ENCODE results near the gene UBE2V1.
A peak's percentile ranks its signal among the peaks of the same experiment; 100 is the strongest.

Gene UBE2V1

GRCh38 chr20:50126662-50127061 lies 13.7 kb upstream of the UBE2V1 start:
- no peak overlapping the region for H3K18ac ChIP-seq (ENCODE audit: low read length)
- peaks cover 74 to 79% of the 10 kb centered on the region in 2 experiments for H3K36me3 ChIP-seq (ENCODE audit: control insufficient read depth in 1 of 2, insufficient read depth in 2 of 2, low read length in 2 of 2)
- H3K27me3 ChIP-seq (ENCODE audit: insufficient read depth, low read length) = no peaks in the 10 kb centered on the region
- H2AFZ ChIP-seq (ENCODE audit: insufficient read depth, low read length, poor library complexity) = no peak overlapping the region
- peaks cover 0 to 1% of the 10 kb centered on the region in 2 experiments for H3K4me1 ChIP-seq (ENCODE audit: control insufficient read depth in 1 of 2, insufficient read depth in 2 of 2, low read length in 2 of 2)
- H3K79me1 ChIP-seq (ENCODE audit: low read length) = no peaks in the 10 kb centered on the region
- H3K14ac ChIP-seq (ENCODE audit: low read length) = no peak overlapping the region
- no peak overlapping the region for H4K91ac ChIP-seq (ENCODE audit: low read depth, low read length)
- H2BK12ac ChIP-seq (ENCODE audit: low read length) = no peak overlapping the region
- H2BK5ac ChIP-seq (ENCODE audit: low read depth, low read length, poor library complexity) = no peak overlapping the region
- no CpG with 5 or more reads among the region's 4 CpGs for WGBS (ENCODE audit: extremely low coverage, insufficient coverage, insufficient read length)
- no peak for DNase-seq
- H4K12ac ChIP-seq (ENCODE audit: low read depth, low read length) = no peak overlapping the region
- no peaks in the 10 kb centered on the region for H3K79me2 ChIP-seq (ENCODE audit: control insufficient read depth, insufficient read depth, low read length, poor library complexity)
- peaks cover 3% of the 10 kb centered on the region for H3K9me3 ChIP-seq (ENCODE audit: insufficient read depth, low read depth, low read length)
- H2BK120ac ChIP-seq (ENCODE audit: insufficient read depth, low read length, poor library complexity) = no peak overlapping the region
- no peak overlapping the region for H3K27ac ChIP-seq (ENCODE audit: low read depth, low read length)
- H3K4me3 ChIP-seq (ENCODE audit: low read depth, low read length) = peak overlapping the region; percentile 17
- H3K23ac ChIP-seq (ENCODE audit: low read length) = no peak overlapping the region
- H2AK5ac ChIP-seq (ENCODE audit: low read length) = no peak overlapping the region
- no peak overlapping the region for H3K4me2 ChIP-seq (ENCODE audit: low read length)
- no peak overlapping the region for H3K4ac ChIP-seq (ENCODE audit: low read depth, low read length)
- H4K8ac ChIP-seq (ENCODE audit: low read depth, low read length) = no peak overlapping the region
- no peak overlapping the region for H3K9ac ChIP-seq (ENCODE audit: low read length)

GRCh38 chr20:50125279-50125678 lies 12.3 kb upstream of the UBE2V1 start:
- H4K12ac ChIP-seq (ENCODE audit: low read depth, low read length) = no peak overlapping the region
- WGBS (ENCODE audit: extremely low coverage, insufficient coverage, insufficient read length) = no CpG with 5 or more reads among the region's 3 CpGs
- no peak overlapping the region for H3K27ac ChIP-seq (ENCODE audit: low read depth, low read length)
- no peak overlapping the region for H3K4me2 ChIP-seq (ENCODE audit: low read length)
- no peak overlapping the region for H4K8ac ChIP-seq (ENCODE audit: low read depth, low read length)
- peaks cover 0 to 1% of the 10 kb centered on the region in 2 experiments for H3K4me1 ChIP-seq (ENCODE audit: control insufficient read depth in 1 of 2, insufficient read depth in 2 of 2, low read length in 2 of 2)
- H3K36me3 ChIP-seq (ENCODE audit: control insufficient read depth in 1 of 2, insufficient read depth in 2 of 2, low read length in 2 of 2) = peaks cover 63 to 67% of the 10 kb centered on the region in 2 experiments
- no peak for DNase-seq
- no peak overlapping the region for H2BK12ac ChIP-seq (ENCODE audit: low read length)
- H4K91ac ChIP-seq (ENCODE audit: low read depth, low read length) = no peak overlapping the region
- no peak overlapping the region for H3K4ac ChIP-seq (ENCODE audit: low read depth, low read length)
- no peaks in the 10 kb centered on the region for H3K79me1 ChIP-seq (ENCODE audit: low read length)
- H3K18ac ChIP-seq (ENCODE audit: low read length) = no peak overlapping the region
- H2BK5ac ChIP-seq (ENCODE audit: low read depth, low read length, poor library complexity) = no peak overlapping the region
- no peak overlapping the region for H3K4me3 ChIP-seq (ENCODE audit: low read depth, low read length)
- no peak overlapping the region for H3K9ac ChIP-seq (ENCODE audit: low read length)
- H2AK5ac ChIP-seq (ENCODE audit: low read length) = no peak overlapping the region
- H3K79me2 ChIP-seq (ENCODE audit: control insufficient read depth, insufficient read depth, low read length, poor library complexity) = no peaks in the 10 kb centered on the region
- H3K23ac ChIP-seq (ENCODE audit: low read length) = no peak overlapping the region
- H3K9me3 ChIP-seq (ENCODE audit: insufficient read depth, low read depth, low read length) = peaks cover 5% of the 10 kb centered on the region
- no peaks in the 10 kb centered on the region for H3K27me3 ChIP-seq (ENCODE audit: insufficient read depth, low read length)
- no peak overlapping the region for H2BK120ac ChIP-seq (ENCODE audit: insufficient read depth, low read length, poor library complexity)
- H3K14ac ChIP-seq (ENCODE audit: low read length) = no peak overlapping the region
- H2AFZ ChIP-seq (ENCODE audit: insufficient read depth, low read length, poor library complexity) = no peak overlapping the region

DNA sequence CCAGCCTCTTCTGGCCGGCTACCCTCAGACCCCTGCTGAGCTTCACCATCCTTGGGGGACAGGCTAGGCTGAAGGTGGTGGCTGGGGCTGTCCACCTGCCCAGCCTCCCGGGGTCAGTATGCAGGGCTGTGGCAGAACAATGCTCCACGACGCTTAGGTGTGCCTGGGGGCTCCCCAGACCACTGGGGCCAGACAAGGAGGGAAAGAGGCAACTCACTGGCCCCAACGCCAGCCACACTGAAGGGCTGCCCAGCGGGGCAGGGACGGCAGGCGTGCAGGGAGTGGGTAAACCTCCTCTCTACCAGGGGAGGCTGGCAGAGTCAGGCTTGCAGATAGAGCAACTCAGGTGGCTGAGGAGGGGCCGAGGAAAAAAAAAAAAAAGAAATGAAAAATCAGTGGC lies 11.5 kb upstream of the UBE2V1 start:
- no peaks in the 10 kb centered on the region for H3K79me2 ChIP-seq (ENCODE audit: control insufficient read depth, insufficient read depth, low read length, poor library complexity)
- no CpG with 5 or more reads among the region's 9 CpGs for WGBS (ENCODE audit: extremely low coverage, insufficient coverage, insufficient read length)

GRCh38 chr20:50123418-50123817 lies 10.5 kb upstream of the UBE2V1 start:
- DNase-seq = no peak
- no peak overlapping the region for H4K8ac ChIP-seq (ENCODE audit: low read depth, low read length)
- no peak overlapping the region for H2BK12ac ChIP-seq (ENCODE audit: low read length)
- H3K79me1 ChIP-seq (ENCODE audit: low read length) = no peaks in the 10 kb centered on the region
- peaks cover 0 to 1% of the 10 kb centered on the region in 2 experiments for H3K4me1 ChIP-seq (ENCODE audit: control insufficient read depth in 1 of 2, insufficient read depth in 2 of 2, low read length in 2 of 2)
- H2BK120ac ChIP-seq (ENCODE audit: insufficient read depth, low read length, poor library complexity) = no peak overlapping the region
- peaks cover 5% of the 10 kb centered on the region for H3K9me3 ChIP-seq (ENCODE audit: insufficient read depth, low read depth, low read length)
- no peak overlapping the region for H2BK5ac ChIP-seq (ENCODE audit: low read depth, low read length, poor library complexity)
- H3K23ac ChIP-seq (ENCODE audit: low read length) = no peak overlapping the region
- H3K14ac ChIP-seq (ENCODE audit: low read length) = no peak overlapping the region
- no peak overlapping the region for H4K12ac ChIP-seq (ENCODE audit: low read depth, low read length)
- no peak overlapping the region for H4K91ac ChIP-seq (ENCODE audit: low read depth, low read length)
- no peaks in the 10 kb centered on the region for H3K27me3 ChIP-seq (ENCODE audit: insufficient read depth, low read length)
- H3K9ac ChIP-seq (ENCODE audit: low read length) = no peak overlapping the region
- no peak overlapping the region for H2AK5ac ChIP-seq (ENCODE audit: low read length)
- H3K4me2 ChIP-seq (ENCODE audit: low read length) = no peak overlapping the region
- H2AFZ ChIP-seq (ENCODE audit: insufficient read depth, low read length, poor library complexity) = no peak overlapping the region
- no peak overlapping the region for H3K18ac ChIP-seq (ENCODE audit: low read length)
- H3K79me2 ChIP-seq (ENCODE audit: control insufficient read depth, insufficient read depth, low read length, poor library complexity) = no peaks in the 10 kb centered on the region
- no peak overlapping the region for H3K27ac ChIP-seq (ENCODE audit: low read depth, low read length)
- WGBS (ENCODE audit: extremely low coverage, insufficient coverage, insufficient read length) = no CpG with 5 or more reads among the region's 7 CpGs
- no peak overlapping the region for H3K4me3 ChIP-seq (ENCODE audit: low read depth, low read length)
- no peak overlapping the region for H3K4ac ChIP-seq (ENCODE audit: low read depth, low read length)
- peaks cover 45 to 48% of the 10 kb centered on the region in 2 experiments for H3K36me3 ChIP-seq (ENCODE audit: control insufficient read depth in 1 of 2, insufficient read depth in 2 of 2, low read length in 2 of 2)

More for the DNA sequence above, 11.5 kb upstream of the UBE2V1 start:
- H4K8ac ChIP-seq (ENCODE audit: low read depth, low read length) = no peak overlapping the region
- no peak overlapping the region for H3K4ac ChIP-seq (ENCODE audit: low read depth, low read length)
- no peak overlapping the region for H2AK5ac ChIP-seq (ENCODE audit: low read length)
- peaks cover 0 to 1% of the 10 kb centered on the region in 2 experiments for H3K4me1 ChIP-seq (ENCODE audit: control insufficient read depth in 1 of 2, insufficient read depth in 2 of 2, low read length in 2 of 2)
- peaks cover 56 to 59% of the 10 kb centered on the region in 2 experiments for H3K36me3 ChIP-seq (ENCODE audit: control insufficient read depth in 1 of 2, insufficient read depth in 2 of 2, low read length in 2 of 2)
- H2BK5ac ChIP-seq (ENCODE audit: low read depth, low read length, poor library complexity) = no peak overlapping the region
- no peak for DNase-seq
- no peak overlapping the region for H2AFZ ChIP-seq (ENCODE audit: insufficient read depth, low read length, poor library complexity)
- peaks cover 5% of the 10 kb centered on the region for H3K9me3 ChIP-seq (ENCODE audit: insufficient read depth, low read depth, low read length)
- H3K23ac ChIP-seq (ENCODE audit: low read length) = no peak overlapping the region
- H3K14ac ChIP-seq (ENCODE audit: low read length) = no peak overlapping the region
- peak overlapping the region; percentile 48 for H3K18ac ChIP-seq (ENCODE audit: low read length)
- H3K4me2 ChIP-seq (ENCODE audit: low read length) = no peak overlapping the region
- no peak overlapping the region for H4K91ac ChIP-seq (ENCODE audit: low read depth, low read length)
- H3K27me3 ChIP-seq (ENCODE audit: insufficient read depth, low read length) = no peaks in the 10 kb centered on the region
- H3K4me3 ChIP-seq (ENCODE audit: low read depth, low read length) = no peak overlapping the region
- no peak overlapping the region for H4K12ac ChIP-seq (ENCODE audit: low read depth, low read length)
- H3K79me1 ChIP-seq (ENCODE audit: low read length) = no peaks in the 10 kb centered on the region
- no peak overlapping the region for H2BK120ac ChIP-seq (ENCODE audit: insufficient read depth, low read length, poor library complexity)
- H2BK12ac ChIP-seq (ENCODE audit: low read length) = no peak overlapping the region
- H3K27ac ChIP-seq (ENCODE audit: low read depth, low read length) = no peak overlapping the region
- H3K9ac ChIP-seq (ENCODE audit: low read length) = no peak overlapping the region
